ENCODE data around the gene PDXDC1. TPM values are rescaled to one million over a fixed set of nuclear protein-coding genes. Genes with fewer than 3 reads are reported as not detected.
"Not testable (repeated sequence)": the region's sequence is repeated elsewhere in the genome, so short reads cannot be mapped to it uniquely, and the experiment has no call there.

The PDXDC1 gene
- polyA plus RNA-seq, 2 of the 4 experiments (the other 2 are of a cell fraction): 71.4 to 73.9 TPM

DNA sequence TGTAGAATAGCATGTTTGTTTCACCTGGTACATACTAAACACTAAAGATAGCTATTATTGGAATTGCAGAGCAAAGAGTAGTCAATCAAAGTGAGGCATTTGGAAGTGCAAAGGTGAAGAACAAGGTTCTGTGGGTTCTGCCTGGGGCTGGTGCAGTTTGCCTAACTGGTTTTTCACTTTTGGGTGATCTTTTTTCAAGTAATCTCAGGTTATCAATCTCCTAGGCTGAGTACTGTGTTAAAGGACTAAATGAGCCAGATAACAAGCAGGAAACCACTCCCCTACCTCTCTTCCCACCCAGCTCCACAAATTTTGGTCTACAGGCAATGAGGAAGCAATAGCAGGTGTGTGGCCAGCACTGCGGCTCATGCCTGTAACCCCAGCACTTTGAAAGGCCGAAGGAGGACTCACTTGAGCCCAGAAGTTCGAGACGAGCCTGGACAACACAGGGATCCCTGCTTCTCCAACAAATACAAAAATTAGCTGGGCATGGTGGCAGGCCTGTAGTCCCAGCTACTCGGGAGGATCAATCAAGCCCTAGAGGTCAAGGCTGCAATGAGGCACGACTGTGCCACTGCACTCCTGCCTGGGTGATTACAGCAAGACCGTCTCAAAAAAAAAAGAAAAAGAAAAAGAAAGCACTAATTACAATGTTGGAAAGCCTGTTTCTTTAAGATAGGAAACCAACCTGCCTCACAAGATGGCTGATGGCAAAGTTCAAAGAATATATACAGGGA, 83.0 kb downstream of the PDXDC1 start:
- 81% methylated on average over 7 of the region's 7 CpGs for WGBS (ENCODE audit: missing lambda C conversion rate)
- DNase-seq (ENCODE audit: low read depth in 1 of 2, low spot score in 1 of 2): no peak
- no peak for ATAC-seq
- Histone ChIP-seq H3K4me1 (peaks cover 6% of the 10 kb centered on the region; the same call in 1 of the 3 replicates), H3K9me3 (no peaks in the 10 kb centered on the region), H3K4me3 (no peak overlapping the region), H3K4me2 (no peak overlapping the region), H3K27ac (no peak overlapping the region)
- POLR2A ChIA-PET: interaction anchor here (0.6 to 1.3 kb wide), 2 partner anchors 33 to 36 kb away, joined by 3 read pairs; partner anchors contain the start of gene RRN3
- CTCF ChIA-PET: interaction anchor here (0.8 to 3.9 kb wide), 3 partner anchors 13 to 100 kb away, joined by 3 to 12 read pairs (median 4); no protein-coding TSS in a partner anchor
- no peak for FAIRE-seq
- TF ChIP-seq, protein P1, sequence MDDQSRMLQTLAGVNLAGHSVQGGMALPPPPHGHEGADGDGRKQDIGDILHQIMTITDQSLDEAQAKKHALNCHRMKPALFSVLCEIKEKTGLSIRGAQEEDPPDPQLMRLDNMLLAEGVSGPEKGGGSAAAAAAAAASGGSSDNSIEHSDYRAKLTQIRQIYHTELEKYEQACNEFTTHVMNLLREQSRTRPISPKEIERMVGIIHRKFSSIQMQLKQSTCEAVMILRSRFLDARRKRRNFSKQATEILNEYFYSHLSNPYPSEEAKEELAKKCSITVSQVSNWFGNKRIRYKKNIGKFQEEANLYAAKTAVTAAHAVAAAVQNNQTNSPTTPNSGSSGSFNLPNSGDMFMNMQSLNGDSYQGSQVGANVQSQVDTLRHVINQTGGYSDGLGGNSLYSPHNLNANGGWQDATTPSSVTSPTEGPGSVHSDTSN (IDR thresholded peaks at IDR 0.05): no peak
- TF ChIP-seq SMC3 (IDR thresholded peaks at IDR 0.05) (no peak), NR3C1 (IDR thresholded peaks at IDR 0.05) (no peak), RAD21 (conservative IDR thresholded peaks at IDR 0.05 in 1 of 2, IDR thresholded peaks at IDR 0.05 in 1 of 2) (no peak), RCOR1 (IDR thresholded peaks at IDR 0.05; ENCODE audit: low read depth, low read length) (no peak)
- TF ChIP-seq, protein P2, sequence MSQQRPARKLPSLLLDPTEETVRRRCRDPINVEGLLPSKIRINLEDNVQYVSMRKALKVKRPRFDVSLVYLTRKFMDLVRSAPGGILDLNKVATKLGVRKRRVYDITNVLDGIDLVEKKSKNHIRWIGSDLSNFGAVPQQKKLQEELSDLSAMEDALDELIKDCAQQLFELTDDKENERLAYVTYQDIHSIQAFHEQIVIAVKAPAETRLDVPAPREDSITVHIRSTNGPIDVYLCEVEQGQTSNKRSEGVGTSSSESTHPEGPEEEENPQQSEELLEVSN (IDR thresholded peaks at IDR 0.05; ENCODE audit: borderline replicate concordance, low read depth): no peak

DNA sequence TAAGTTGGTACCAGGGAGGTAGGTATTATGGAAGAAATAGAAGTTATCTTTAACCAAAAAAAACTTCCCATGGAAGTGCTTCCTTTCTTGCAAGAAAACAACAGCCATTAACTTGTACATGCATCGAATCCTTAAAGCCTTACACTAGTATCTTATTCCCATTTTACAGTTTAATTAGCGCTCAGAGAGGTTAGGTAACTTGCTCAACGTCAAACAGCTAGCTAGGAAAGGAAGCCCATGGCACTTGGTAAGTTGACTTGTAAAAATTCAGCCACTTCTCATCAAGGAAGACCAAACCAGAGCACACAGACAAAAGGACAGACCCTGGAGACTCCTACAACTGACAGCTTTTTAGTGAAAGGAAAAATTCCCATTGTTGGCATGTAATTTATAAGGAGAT, 84.5 kb downstream of the PDXDC1 start:
- FAIRE-seq (no peak), DNase-seq (ENCODE audit: low read depth in 1 of 2, low spot score in 1 of 2) (no peak), ATAC-seq (no peak)
- Histone ChIP-seq H3K9me3 (no peaks in the 10 kb centered on the region), H3K4me2 (no peak overlapping the region), H3K4me3 (no peak overlapping the region), H3K27ac (no peak overlapping the region), H3K4me1 (peaks cover 8% of the 10 kb centered on the region; the same call in 1 of the 3 replicates)
- ChIA-PET POLR2A (no interaction called here), CTCF (interaction anchor here (1.3 to 3.9 kb wide), 2 partner anchors 9 to 13 kb away, joined by 4 to 12 read pairs; no protein-coding TSS in a partner anchor)
- WGBS (ENCODE audit: missing lambda C conversion rate): 80% methylated on average over 3 of the region's 3 CpGs
- TF ChIP-seq HOXB5 (CRISPR knock-in tag; IDR thresholded peaks at IDR 0.05) (no peak), NFE2L2 (conservative IDR thresholded peaks at IDR 0.05; ENCODE audit: low read length) (no peak), ZSCAN20 (CRISPR knock-in tag; IDR thresholded peaks at IDR 0.05) (no peak), NPAS2 (CRISPR knock-in tag; IDR thresholded peaks at IDR 0.05; ENCODE audit: borderline replicate concordance) (no peak)

DNA sequence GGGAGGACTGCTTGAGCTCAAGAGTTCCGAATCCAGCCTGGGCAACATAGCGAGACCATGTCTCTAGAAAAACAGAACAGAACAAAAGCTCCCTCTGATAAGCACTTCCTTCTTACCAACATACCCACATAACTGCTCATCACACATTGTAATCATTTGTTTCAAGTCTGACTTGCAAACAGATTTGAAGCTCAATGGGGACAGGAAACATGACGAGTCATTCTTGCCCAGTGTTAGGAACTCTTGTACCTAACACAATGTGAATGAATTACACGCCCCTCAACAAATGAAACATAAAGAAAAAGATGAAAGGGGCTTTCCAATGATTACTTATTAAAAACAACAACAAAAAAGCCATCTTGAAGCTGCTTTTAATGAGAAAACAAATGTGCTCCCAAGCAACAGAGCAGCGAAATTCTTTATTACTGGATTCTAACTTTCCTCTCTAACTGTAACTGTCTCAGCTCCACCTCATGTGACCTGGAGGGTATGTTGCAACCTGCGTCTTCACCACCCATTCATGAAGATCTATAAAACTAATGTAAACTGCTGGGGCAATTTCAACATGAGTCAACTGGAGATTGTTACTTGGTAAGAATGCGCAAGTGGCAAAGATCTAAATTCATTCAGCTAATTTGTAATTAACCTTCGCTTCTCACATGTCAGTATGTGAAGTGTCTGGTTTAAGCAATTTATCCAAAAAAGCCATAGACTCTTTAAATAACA, 87.4 kb downstream of the PDXDC1 start:
- peak in 1 of 2 experiments; percentile 25; a peak in 1 of 6 replicates for ATAC-seq
- not testable (repeated sequence) for H3K4me3 ChIP-seq, FAIRE-seq, H3K4me1 ChIP-seq, H3K4me2 ChIP-seq, H3K9me3 ChIP-seq
- DNase-seq (ENCODE audit: low read depth in 1 of 2, low spot score in 1 of 2): peak in 1 of 2 experiments; percentile 40
- ChIA-PET CTCF (interaction anchor here (1.8 kb wide), 1 partner anchor 11 kb away, joined by 6 read pairs; no protein-coding TSS in a partner anchor), POLR2A (interaction anchor here (0.6 kb wide), 1 partner anchor 29 kb away, joined by 5 read pairs; no protein-coding TSS in a partner anchor)
- WGBS (ENCODE audit: missing lambda C conversion rate): 74% methylated on average over 8 of the region's 8 CpGs
- H3K27ac ChIP-seq: peak overlapping the region in 1 of 2 experiments; percentile 42; a peak in 1 of 6 replicates

- H3K9me3 ChIP-seq; H3K27ac ChIP-seq; DNase-seq (ENCODE audit: low read depth in 1 of 2, low spot score in 1 of 2); H3K4me1 ChIP-seq; CTCF ChIA-PET; FAIRE-seq; H3K4me3 ChIP-seq; ATAC-seq; H3K4me2 ChIP-seq; POLR2A ChIA-PET: not testable (repeated sequence)
- WGBS (ENCODE audit: missing lambda C conversion rate): 100% methylated on average over 1 of the region's 4 CpGs
Observed at GRCh38 chr16:15065961-15066360, 91.1 kb downstream of the PDXDC1 start.

DNA sequence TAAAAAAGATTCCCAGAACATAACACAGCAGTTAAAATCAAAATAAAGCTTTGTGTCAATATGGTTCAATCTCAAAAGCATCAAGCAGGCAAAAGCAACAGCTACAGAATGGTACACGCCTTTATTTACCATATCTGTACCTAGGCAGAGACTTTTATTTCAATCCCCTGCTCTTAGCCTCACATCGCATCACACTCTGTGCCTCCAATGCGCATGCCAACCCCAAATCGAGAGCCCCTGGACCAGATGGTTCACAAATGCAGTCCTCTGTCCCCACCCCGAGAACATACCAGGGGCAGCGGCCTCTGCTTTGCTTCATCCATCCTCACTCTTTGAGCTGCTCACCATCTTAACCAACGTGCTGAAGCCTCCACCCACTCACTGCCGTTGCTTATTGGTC, 91.9 kb downstream of the PDXDC1 start:
- H3K9me3 ChIP-seq; ATAC-seq; H3K4me1 ChIP-seq; FAIRE-seq; CTCF ChIA-PET; H3K4me2 ChIP-seq; DNase-seq (ENCODE audit: low read depth in 1 of 2, low spot score in 1 of 2); H3K27ac ChIP-seq; POLR2A ChIA-PET; H3K4me3 ChIP-seq: not testable (repeated sequence)
- WGBS (ENCODE audit: missing lambda C conversion rate): 93% methylated on average over 8 of the region's 8 CpGs

DNA sequence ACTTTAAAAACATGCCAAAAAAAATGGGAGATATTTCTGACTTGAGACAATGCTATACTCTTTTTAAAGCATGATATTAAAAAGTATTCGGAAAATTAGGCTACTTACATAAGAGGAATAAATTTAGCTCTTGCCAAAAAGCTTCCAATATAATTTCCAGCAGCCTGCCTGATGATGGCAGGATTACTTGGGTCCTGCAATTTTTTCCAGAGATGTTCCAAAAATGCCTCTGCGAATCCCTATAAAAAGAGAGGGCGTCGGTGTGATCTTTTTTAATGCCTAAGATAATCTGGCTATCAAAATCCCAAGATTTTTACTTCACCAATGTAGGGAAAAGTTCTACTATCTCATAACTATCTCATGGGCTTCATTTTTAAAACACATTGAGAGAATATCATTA, 96.2 kb downstream of the PDXDC1 start:
- FAIRE-seq, POLR2A ChIA-PET: not testable (repeated sequence)

More for the DNA sequence above, 96.2 kb downstream of the PDXDC1 start:
- CTCF ChIA-PET: interaction anchor here (0.8 kb wide), 1 partner anchor 13 kb away, joined by 4 read pairs; no protein-coding TSS in a partner anchor
- H3K4me1 ChIP-seq; H3K9me3 ChIP-seq; H3K4me3 ChIP-seq; DNase-seq (ENCODE audit: low read depth in 1 of 2, low spot score in 1 of 2); H3K27ac ChIP-seq; ATAC-seq; H3K4me2 ChIP-seq: not testable (repeated sequence)
- WGBS (ENCODE audit: missing lambda C conversion rate): 92% methylated on average over 4 of the region's 4 CpGs

Measured in A549 (cell line).